Coronary artery (tissue), 2 donors: ENCODE data around the gene AZIN2.

Experiments
- DNase-seq: peaks from one replicate; pipeline ENCODE4 v3.0.0-alpha.2; 2017; ENCODE audit warnings: low spot score
- H3K27ac ChIP-seq, 2 donors: fragments of 200-600 bp; sonication (generic); one replicate each; pipeline ENCODE4 v1.5.1; 2016 to 2019
- H3K4me3 ChIP-seq: fragments of 200-600 bp; sonication (generic); 2 replicates; pipeline ENCODE4 v1.5.1; 2016; ENCODE audit warnings: mild to moderate bottlenecking, moderate library complexity
- CTCF ChIP-seq: fragments of 200-600 bp; sonication (generic); IDR thresholded peaks from one replicate; pipeline ENCODE4 v1.5.1; 2019; ENCODE audit warnings: antibody characterized with exemption

AZIN2 gene

GRCh38 chr1:33152685-33153432, 71.9 kb downstream of the AZIN2 start:
- no peak for TF ChIP-seq CTCF
- peak; percentile 88 for DNase-seq
- Histone ChIP-seq H3K27ac (peak overlapping the region; percentile 70 to 81), H3K4me3 (no peak overlapping the region)

DNA sequence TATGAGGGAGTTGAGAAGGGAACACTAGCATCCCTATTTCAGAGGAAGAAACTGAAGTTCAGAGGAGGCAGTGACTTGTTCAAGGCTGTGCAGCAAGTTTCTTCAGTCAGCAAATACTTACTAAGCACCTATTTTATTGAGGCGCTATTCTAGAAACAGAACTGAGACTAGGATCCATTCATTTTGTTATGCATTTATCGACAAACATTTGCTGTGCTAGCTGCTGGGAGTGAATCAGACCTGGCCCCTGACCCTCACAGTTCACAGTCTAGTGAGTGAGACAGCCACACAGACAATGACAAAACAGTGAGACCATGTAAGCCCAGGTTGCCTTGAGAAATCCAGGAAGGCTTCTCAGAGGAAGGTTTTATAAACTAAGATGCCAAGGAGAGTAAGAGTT, 72.7 kb downstream of the AZIN2 start:
- no peak for TF ChIP-seq CTCF
- no peak for DNase-seq
- no peak overlapping the region for H3K4me3 ChIP-seq
- peak overlapping the region; percentile 70 to 81 for H3K27ac ChIP-seq

- Histone ChIP-seq H3K27ac (no peak overlapping the region), H3K4me3 (no peak overlapping the region)
- DNase-seq, result no peak
- no peak for TF ChIP-seq CTCF
These were observed 75.1 kb downstream of the AZIN2 start for GRCh38 chr1:33155877-33156538.

GRCh38 chr1:33157131-33157530, 76.2 kb downstream of the AZIN2 start:
- H3K4me3 ChIP-seq, result no peak overlapping the region
- TF ChIP-seq CTCF, result no peak
- no peak overlapping the region for H3K27ac ChIP-seq
- no peak for DNase-seq

- no peak for DNase-seq
- no peak overlapping the region for H3K4me3 ChIP-seq
- no peak for TF ChIP-seq CTCF
- H3K27ac ChIP-seq, result no peak overlapping the region
These were observed 77.4 kb downstream of the AZIN2 start for GRCh38 chr1:33158366-33158765.

DNA sequence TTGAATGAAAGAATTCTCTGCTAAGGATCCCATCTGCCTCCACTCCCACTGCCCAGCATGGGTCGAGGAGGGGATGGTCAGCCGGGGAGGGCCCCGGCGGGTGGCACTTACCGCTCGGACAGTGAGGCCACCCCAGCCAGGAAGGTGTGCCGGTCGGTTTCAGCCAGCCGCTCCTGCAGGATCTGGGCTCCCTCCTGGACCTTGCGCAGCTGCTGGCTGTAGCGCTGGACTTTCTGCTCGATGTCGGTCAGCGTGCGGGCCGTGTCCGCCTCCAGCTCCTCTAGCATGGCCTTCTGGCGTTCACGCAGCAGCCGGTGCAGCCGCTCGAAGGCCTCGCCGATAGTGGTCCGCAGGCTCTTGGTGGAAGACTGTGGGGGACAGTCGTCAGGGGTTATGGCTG, 78.6 kb downstream of the AZIN2 start:
- no peak for DNase-seq
- H3K4me3 ChIP-seq, result no peak overlapping the region
- H3K27ac ChIP-seq, result no peak overlapping the region
- no peak for TF ChIP-seq CTCF
